ENCODE results near the gene DACH1.

GRCh38 chr13:71789037-71789436, 78.0 kb downstream of the DACH1 start:
- TF ChIP-seq CTCF (conservative IDR thresholded peaks at IDR 0.05; ENCODE audit: low read depth, low read length): no peak
- no peak for TF ChIP-seq EZH2 (IDR thresholded peaks at IDR 0.05; ENCODE audit: borderline replicate concordance, low read depth, low read length, poor library complexity, severe bottlenecking)
